Measurements from ENCODE around the gene RHOF.

RHOF gene

GRCh38 chr12:121789800-121790728, 3.4 kb downstream of the RHOF start:
- peaks cover 6% of the 10 kb centered on the region; the same call in 1 of the 2 replicates for H3K36me3 ChIP-seq (ENCODE audit: control insufficient read depth, low read length)
- peak overlapping the region; percentile 62 for H3K4me3 ChIP-seq (ENCODE audit: low read length)
- H3K27ac ChIP-seq (ENCODE audit: low read depth, low read length) = peak overlapping the region; percentile 77
- H3F3A ChIP-seq (ENCODE audit: control insufficient read depth, insufficient read depth) = peaks cover 12% of the 10 kb centered on the region
- TF ChIP-seq EZH2phosphoT487 (IDR thresholded peaks at IDR 0.05; ENCODE audit: borderline replicate concordance, low read length) (no peak), CTCF (IDR thresholded peaks at IDR 0.05; ENCODE audit: low read depth, low read length, poor library complexity, severe bottlenecking) (no peak)
- no peaks in the 10 kb centered on the region for H3K9me2 ChIP-seq (replicated peaks; ENCODE audit: control insufficient read depth, low read length)
- H3K4me2 ChIP-seq (ENCODE audit: low read length) = peak overlapping the region; percentile 74
- peaks cover 77% of the 10 kb centered on the region for H3K4me1 ChIP-seq (ENCODE audit: control insufficient read depth, low read length)
- H3K27me3 ChIP-seq (ENCODE audit: control insufficient read depth, low read length) = no peaks in the 10 kb centered on the region
- H3K9me3 ChIP-seq (ENCODE audit: control insufficient read depth, insufficient read depth, low read length) = no peaks in the 10 kb centered on the region
- no peaks in the 10 kb centered on the region for H4K20me1 ChIP-seq (ENCODE audit: control insufficient read depth, insufficient read depth, low read depth, low read length)
- H3K79me2 ChIP-seq (ENCODE audit: control insufficient read depth, low read length) = peaks cover 26% of the 10 kb centered on the region

- Histone ChIP-seq H3K79me2 (ENCODE audit: control insufficient read depth, low read length) (peaks cover 26% of the 10 kb centered on the region), H3K4me2 (ENCODE audit: low read length) (peak overlapping the region; percentile 74), H3K9me3 (ENCODE audit: control insufficient read depth, insufficient read depth, low read length) (no peaks in the 10 kb centered on the region), H3K4me1 (ENCODE audit: control insufficient read depth, low read length) (peaks cover 76% of the 10 kb centered on the region), H3K36me3 (ENCODE audit: control insufficient read depth, low read length) (peaks cover 6% of the 10 kb centered on the region; the same call in 1 of the 2 replicates), H4K20me1 (ENCODE audit: control insufficient read depth, insufficient read depth, low read depth, low read length) (no peaks in the 10 kb centered on the region), H3F3A (ENCODE audit: control insufficient read depth, insufficient read depth) (peaks cover 15% of the 10 kb centered on the region), H3K27me3 (ENCODE audit: control insufficient read depth, low read length) (no peaks in the 10 kb centered on the region), H3K27ac (ENCODE audit: low read depth, low read length) (peak overlapping the region; percentile 77), H3K9me2 (replicated peaks; ENCODE audit: control insufficient read depth, low read length) (no peaks in the 10 kb centered on the region), H3K4me3 (ENCODE audit: low read length) (peak overlapping the region; percentile 62)
- TF ChIP-seq EZH2phosphoT487 (IDR thresholded peaks at IDR 0.05; ENCODE audit: borderline replicate concordance, low read length) = no peak
- no peak for TF ChIP-seq CTCF (IDR thresholded peaks at IDR 0.05; ENCODE audit: low read depth, low read length, poor library complexity, severe bottlenecking)
Measured at GRCh38 chr12:121789233-121789781, 4.2 kb downstream of the RHOF start.

GRCh38 chr12:121788176-121788818, 5.2 kb downstream of the RHOF start:
- Histone ChIP-seq H3K27ac (ENCODE audit: low read depth, low read length) (no peak overlapping the region), H3K27me3 (ENCODE audit: control insufficient read depth, low read length) (no peaks in the 10 kb centered on the region), H3K36me3 (ENCODE audit: control insufficient read depth, low read length) (peaks cover 6% of the 10 kb centered on the region; the same call in 1 of the 2 replicates), H3K4me2 (ENCODE audit: low read length) (peak overlapping the region; percentile 74), H4K20me1 (ENCODE audit: control insufficient read depth, insufficient read depth, low read depth, low read length) (no peaks in the 10 kb centered on the region), H3K9me2 (replicated peaks; ENCODE audit: control insufficient read depth, low read length) (no peaks in the 10 kb centered on the region), H3F3A (ENCODE audit: control insufficient read depth, insufficient read depth) (peaks cover 17% of the 10 kb centered on the region), H3K4me3 (ENCODE audit: low read length) (0 out of 2 replicates have a peak overlapping the region, but pooled peaks have one; percentile 62), H3K79me2 (ENCODE audit: control insufficient read depth, low read length) (peaks cover 25% of the 10 kb centered on the region), H3K4me1 (ENCODE audit: control insufficient read depth, low read length) (peaks cover 73% of the 10 kb centered on the region), H3K9me3 (ENCODE audit: control insufficient read depth, insufficient read depth, low read length) (no peaks in the 10 kb centered on the region)
- TF ChIP-seq EZH2phosphoT487 (IDR thresholded peaks at IDR 0.05; ENCODE audit: borderline replicate concordance, low read length) (no peak), CTCF (IDR thresholded peaks at IDR 0.05; ENCODE audit: low read depth, low read length, poor library complexity, severe bottlenecking) (no peak)
